ENCODE data around the gene CCDC88B.

Gene CCDC88B

GRCh38 chr11:64358536-64358906, 18.5 kb downstream of the CCDC88B start:
- no peak for TF ChIP-seq CTCF (IDR thresholded peaks at IDR 0.05)
- no peak for TF ChIP-seq ZFX (IDR thresholded peaks at IDR 0.05; ENCODE audit: borderline replicate concordance)
- peak overlapping the region; percentile 81 for H3K27ac ChIP-seq

GRCh38 chr11:64358907-64359711, 19.1 kb downstream of the CCDC88B start, which contains the start of gene RPS6KA4:
TSS of gene RPS6KA4 (plus strand) at chr11:64359162. CDS start at chr11:64359236, 74 bp downstream.
- peak within 1 kb of the TSS; percentile 81 for H3K27ac ChIP-seq
- TF ChIP-seq CTCF (IDR thresholded peaks at IDR 0.05) = 0 out of 2 replicates have a peak, but pooled peaks have one; percentile 12
- TF ChIP-seq ZFX (IDR thresholded peaks at IDR 0.05; ENCODE audit: borderline replicate concordance) = no peak

- H3K27ac ChIP-seq = peak overlapping the region; percentile 81
- TF ChIP-seq ZFX (IDR thresholded peaks at IDR 0.05; ENCODE audit: borderline replicate concordance) (no peak), CTCF (IDR thresholded peaks at IDR 0.05) (no peak)
These were observed 19.9 kb downstream of the CCDC88B start for GRCh38 chr11:64359712-64360445.

GRCh38 chr11:64360448-64360921, 20.5 kb downstream of the CCDC88B start:
- no peak overlapping the region for H3K27ac ChIP-seq
- TF ChIP-seq CTCF (IDR thresholded peaks at IDR 0.05) (no peak), ZFX (IDR thresholded peaks at IDR 0.05; ENCODE audit: borderline replicate concordance) (no peak)

GRCh38 chr11:64361659-64362058, 21.7 kb downstream of the CCDC88B start:
- no peak overlapping the region for H3K27ac ChIP-seq
- TF ChIP-seq ZFX (IDR thresholded peaks at IDR 0.05; ENCODE audit: borderline replicate concordance) = no peak
- TF ChIP-seq CTCF (IDR thresholded peaks at IDR 0.05) = no peak

GRCh38 chr11:64362339-64362738, 22.3 kb downstream of the CCDC88B start:
- no peak for TF ChIP-seq ZFX (IDR thresholded peaks at IDR 0.05; ENCODE audit: borderline replicate concordance)
- TF ChIP-seq CTCF (IDR thresholded peaks at IDR 0.05) = no peak
- no peak overlapping the region for H3K27ac ChIP-seq

GRCh38 chr11:64364435-64364834, 24.4 kb downstream of the CCDC88B start:
- TF ChIP-seq CTCF (IDR thresholded peaks at IDR 0.05) (no peak), ZFX (IDR thresholded peaks at IDR 0.05; ENCODE audit: borderline replicate concordance) (no peak)
- H3K27ac ChIP-seq = no peak overlapping the region

Data from 22Rv1 (cell line).